ENCODE results near the gene PAAF1. TPM values are rescaled to one million over a fixed set of nuclear protein-coding genes. Genes with fewer than 3 reads are reported as not detected.

The PAAF1 gene
- total and polyA plus RNA-seq, 3 donors from 2014 or later, result 44.0 to 65.5 (median 47.6) TPM

DNA sequence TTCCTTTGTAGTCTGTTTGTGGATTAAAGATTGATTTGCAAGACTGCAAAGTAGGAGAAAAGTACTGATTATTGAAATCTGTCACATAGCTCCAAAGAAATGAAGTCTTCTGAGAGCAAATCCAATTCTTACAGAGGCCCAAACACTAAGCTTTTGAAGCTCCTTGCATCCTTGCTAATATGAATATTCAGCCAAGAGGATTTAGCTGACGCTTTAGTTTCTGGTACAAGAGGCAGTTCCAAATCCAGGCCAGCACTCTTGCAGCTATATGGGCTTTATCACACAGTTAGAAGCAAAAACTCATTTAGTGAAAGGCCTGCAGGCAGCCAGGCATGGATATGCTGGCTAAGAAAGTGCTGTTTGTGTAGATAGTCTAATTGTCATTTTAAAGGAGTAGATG lies 12.7 kb downstream of the PAAF1 start:
- H3K4me3 ChIP-seq, result no peak overlapping the region
- H3K4me1 ChIP-seq, result no peaks in the 10 kb centered on the region
- no peaks in the 10 kb centered on the region for H3K9me3 ChIP-seq
- WGBS, 2 donors, result 87 to 100% methylated on average over 1 of the region's 1 CpG
- TF ChIP-seq CTCF (IDR thresholded peaks at IDR 0.05) (no peak), POLR2A (IDR thresholded peaks at IDR 0.05) (no peak)
- H3K27me3 ChIP-seq, result no peaks in the 10 kb centered on the region
- H3K27ac ChIP-seq, result no peak overlapping the region
- no peaks in the 10 kb centered on the region for H3K36me3 ChIP-seq (ENCODE audit: low read depth, missing control alignments)
- intact Hi-C loops (cut with DNase I; ENCODE audit: low total_unique reads), result no loop called here
- no peak for DNase-seq

GRCh38 chr11:73893041-73893440 lies 16.2 kb downstream of the PAAF1 start:
- no peaks in the 10 kb centered on the region for H3K36me3 ChIP-seq (ENCODE audit: low read depth, missing control alignments)

GRCh38 chr11:73894725-73895335 lies 18.0 kb downstream of the PAAF1 start:
- WGBS, 2 donors, result 88 to 95% methylated on average over 5 of the region's 5 CpGs
- H3K4me3 ChIP-seq, result no peak overlapping the region
- H3K4me1 ChIP-seq, result no peaks in the 10 kb centered on the region
- no peak for TF ChIP-seq POLR2A (IDR thresholded peaks at IDR 0.05)
- no peak for TF ChIP-seq CTCF (IDR thresholded peaks at IDR 0.05)
- H3K27me3 ChIP-seq, result no peaks in the 10 kb centered on the region
- no peak for DNase-seq
- intact Hi-C loops (cut with DNase I; ENCODE audit: low total_unique reads), result no loop called here
- H3K9me3 ChIP-seq, result no peaks in the 10 kb centered on the region
- no peak overlapping the region for H3K27ac ChIP-seq
- H3K36me3 ChIP-seq (ENCODE audit: low read depth, missing control alignments), result no peaks in the 10 kb centered on the region

More at GRCh38 chr11:73893041-73893440, 16.2 kb downstream of the PAAF1 start:
- WGBS, 2 donors, result 92 to 96% methylated on average over 3 of the region's 3 CpGs
- H3K27me3 ChIP-seq, result no peaks in the 10 kb centered on the region
- intact Hi-C loops (cut with DNase I; ENCODE audit: low total_unique reads), result no loop called here
- H3K4me3 ChIP-seq, result no peak overlapping the region
- H3K4me1 ChIP-seq, result no peaks in the 10 kb centered on the region
- no peak overlapping the region for H3K27ac ChIP-seq
- H3K9me3 ChIP-seq, result no peaks in the 10 kb centered on the region
- no peak for TF ChIP-seq CTCF (IDR thresholded peaks at IDR 0.05)
- no peak for TF ChIP-seq POLR2A (IDR thresholded peaks at IDR 0.05)
- no peak for DNase-seq

- no peak for DNase-seq
These were observed 25.5 kb downstream of the PAAF1 start for GRCh38 chr11:73902303-73902702.

More at GRCh38 chr11:73902303-73902702, 25.5 kb downstream of the PAAF1 start:
- Histone ChIP-seq H3K9me3 (no peaks in the 10 kb centered on the region), H3K36me3 (ENCODE audit: low read depth, missing control alignments) (no peaks in the 10 kb centered on the region), H3K27me3 (no peaks in the 10 kb centered on the region), H3K27ac (no peak overlapping the region), H3K4me1 (no peaks in the 10 kb centered on the region), H3K4me3 (no peak overlapping the region)
- 94 to 95% methylated on average over 1 of the region's 1 CpG for WGBS, 2 donors
- TF ChIP-seq CTCF (IDR thresholded peaks at IDR 0.05) (no peak), POLR2A (IDR thresholded peaks at IDR 0.05) (no peak)
- intact Hi-C loops (cut with DNase I; ENCODE audit: low total_unique reads), result no loop called here

All from testis (tissue), 3 donors.